K562 (cell line): ENCODE results near the gene POGZ. TPM values are rescaled to one million over a fixed set of nuclear protein-coding genes. Genes with fewer than 3 reads are reported as not detected.

ENCODE experiments used
- ASH1L ChIP-seq: fragments of 450-650 bp; IDR thresholded peaks from 2 replicates; pipeline ENCODE4 v1.6.1; 2018; ENCODE audit warnings: borderline replicate concordance, mild to moderate bottlenecking, low read depth; ENCODE audit not compliant: partially characterized antibody
- BCLAF1 ChIP-seq, 2 experiments: fragments of 450-650 bp in 1 of 2; IDR thresholded peaks; 2 replicates each; pipeline ENCODE4 v1.6.1; 2011 to 2017; ENCODE audit warnings: low read depth in 2 of 2, antibody characterized with exemption in 1 of 2, borderline replicate concordance in 1 of 2, low read length in 1 of 2, mild to moderate bottlenecking in 1 of 2, mixed read lengths in 1 of 2; ENCODE audit not compliant: control insufficient read depth in 1 of 2
- DIDO1 ChIP-seq: fragments of 450-650 bp; IDR thresholded peaks from 2 replicates; pipeline ENCODE4 v1.6.1; 2016; ENCODE audit warnings: low read depth, missing biosample characterization, missing genetic modification characterization
- HCFC1 ChIP-seq: IDR thresholded peaks from 2 replicates; pipeline ENCODE4 v1.6.1; 2012; ENCODE audit warnings: low read depth, low read length, improper control_type of control experiment
- MXI1 ChIP-seq: IDR thresholded peaks from 2 replicates; pipeline ENCODE4 v1.6.1; 2011; ENCODE audit warnings: low read depth, mild to moderate bottlenecking, improper control_type of control experiment, low read length
- POLR2H ChIP-seq: IDR thresholded peaks from 2 replicates; pipeline ENCODE4 v1.6.1; 2016; ENCODE audit warnings: missing genetic modification characterization, low read depth, mild to moderate bottlenecking, control low read depth, missing compliant biosample characterization, moderate library complexity
- RAD21 ChIP-seq, 2 experiments: fragments of 250-450 bp in 1 of 2; fragments of 450-650 bp in 1 of 2; sonication (Bioruptor Pico) in 1 of 2; formaldehyde crosslinking in 1 of 2; IDR thresholded peaks in 1 of 2; conservative IDR thresholded peaks in 1 of 2; 2 replicates each; pipeline versions ENCODE4 v1.4.0 to v1.8.0; 2020 to 2022; ENCODE audit warnings: mild to moderate bottlenecking in 2 of 2, moderate library complexity in 1 of 2
- RREB1 ChIP-seq: fragments of 250-450 bp; sonication (Bioruptor Pico); IDR thresholded peaks from 2 replicates; pipeline ENCODE4 v1.4.0; 2020
- TFAP4 ChIP-seq: sonication (generic); formaldehyde crosslinking; IDR thresholded peaks from 2 replicates; pipeline ENCODE4 v1.8.0; 2022; ENCODE audit warnings: missing genetic modification reagents, mild to moderate bottlenecking, moderate library complexity, borderline replicate concordance
- ZMIZ1 ChIP-seq, 2 experiments: fragments of 150-350 bp in 1 of 2; IDR thresholded peaks; 2 replicates each; pipeline ENCODE4 v1.6.1; 2012 to 2016; ENCODE audit warnings: low read depth in 2 of 2, low read length in 2 of 2, mild to moderate bottlenecking in 1 of 2, moderate library complexity in 1 of 2
- polyA plus RNA-seq, 8 experiments: library from polyadenylated mRNA; depleted of rRNA in 4 of 8; stranded (reverse) in 5 of 8; unstranded in 3 of 8; fragments of >200 nt; fragmentation: Nextera tagmentation in 2 of 8; fragmentation: Illumina TruSeq in 1 of 8; extraction: Ambion mirVana in 2 of 8; extraction: Trizol in 1 of 8; gene quantifications; 2 replicates each; pipeline versions ENCODE4 v1.2.1 to v1.2.3, GENCODE V29; 2011 to 2014; ENCODE audit warnings: inconsistent platforms in 1 of 8, missing spikeins in 1 of 8
- total RNA-seq, 7 experiments: library from RNA; depleted of rRNA in 6 of 7; stranded (reverse); fragments of >200 nt in 6 of 7; fragmentation: Illumina TruSeq in 2 of 7; extraction: Trizol in 2 of 7; gene quantifications; 2 replicates each; pipeline versions ENCODE4 v1.2.1 to v1.2.3, GENCODE V29; 2011 to 2021; ENCODE audit warnings: low replicate concordance in 1 of 7

POGZ gene
- total and polyA plus RNA-seq, 9 of the 15 experiments (the other 6 are each of a cell fraction or from before 2014, with no cell fraction given) = 9.4 to 40.6 (median 21.6) TPM

GRCh38 chr1:151399324-151400171 is 59.7 kb downstream of the POGZ start, which contains the start of gene PSMB4 (continued):
- TF ChIP-seq TFAP4 (CRISPR knock-in tag) (peak; percentile 43; the same call in 1 of the 2 replicates), MXI1 (peak; percentile 32; the same call in 1 of the 2 replicates), HCFC1 (peak; percentile 96), BCLAF1 (IDR thresholded peaks at IDR 0.05; ENCODE audit: borderline replicate concordance in 1 of 2, control insufficient read depth in 1 of 2, low read depth in 2 of 2, low read length in 1 of 2) (no peak), DIDO1 (tag) (0 out of 2 replicates have a peak, but pooled peaks have one; percentile 32), POLR2H (tag) (peak; percentile 66), RREB1 (CRISPR knock-in tag) (no peak), RAD21 (CRISPR knock-in tag; conservative IDR thresholded peaks at IDR 0.05 in 1 of 2, IDR thresholded peaks at IDR 0.05 in 1 of 2) (peak; percentile 62 to 69), ASH1L (peak; percentile 29), ZMIZ1 (IDR thresholded peaks at IDR 0.05; ENCODE audit: low read depth in 2 of 2, low read length in 2 of 2) (0 out of 4 replicates have a peak, but pooled peaks of 1 of the 2 experiments have one; percentile 49)
